Measurements from ENCODE around the gene METTL17. TPM values are rescaled to one million over a fixed set of nuclear protein-coding genes. Genes with fewer than 3 reads are reported as not detected.

The METTL17 gene
- total RNA-seq, 1 experiment from 2014 or later, result 80.5 TPM

GRCh38 chr14:21011136-21011535 is 21.4 kb downstream of the METTL17 start:
- ChIA-PET POLR2A (no interaction called here), CTCF (interaction anchor here (0.5 to 2.5 kb wide), 2 partner anchors 29 to 54 kb away, joined by 3 to 11 read pairs; no protein-coding TSS in a partner anchor)
- intact Hi-C loops (cut with micrococcal nuclease; ENCODE audit: unreplicated experiment), result no loop called here
- Mint-ChIP-seq H3K27ac (ENCODE audit: unreplicated experiment) (no peak overlapping the region), H3K9me3 (ENCODE audit: unreplicated experiment) (no peaks in the 10 kb centered on the region), H3K36me3 (ENCODE audit: insufficient read depth, unreplicated experiment) (no peaks in the 10 kb centered on the region), H3K4me1 (ENCODE audit: low read depth, unreplicated experiment) (peaks cover 15% of the 10 kb centered on the region), H3K27me3 (ENCODE audit: insufficient read depth, unreplicated experiment) (no peaks in the 10 kb centered on the region), H3K4me3 (ENCODE audit: unreplicated experiment) (no peak overlapping the region)
- peaks cover 17% of the 10 kb centered on the region for H3K4me1 ChIP-seq
- no peak overlapping the region for H3K4me3 ChIP-seq (ENCODE audit: low read depth, low read length)
- no peaks in the 10 kb centered on the region for H3K36me3 ChIP-seq (ENCODE audit: control insufficient read depth, insufficient read depth, low read length)
- BruUV-seq (replicated peaks), result no TSS peak
- H3K27me3 ChIP-seq (replicated peaks; ENCODE audit: control insufficient read depth, insufficient read depth, low read length), result no peaks in the 10 kb centered on the region
- DNase-seq, result no peak
- TF ChIP-seq, protein P1, sequence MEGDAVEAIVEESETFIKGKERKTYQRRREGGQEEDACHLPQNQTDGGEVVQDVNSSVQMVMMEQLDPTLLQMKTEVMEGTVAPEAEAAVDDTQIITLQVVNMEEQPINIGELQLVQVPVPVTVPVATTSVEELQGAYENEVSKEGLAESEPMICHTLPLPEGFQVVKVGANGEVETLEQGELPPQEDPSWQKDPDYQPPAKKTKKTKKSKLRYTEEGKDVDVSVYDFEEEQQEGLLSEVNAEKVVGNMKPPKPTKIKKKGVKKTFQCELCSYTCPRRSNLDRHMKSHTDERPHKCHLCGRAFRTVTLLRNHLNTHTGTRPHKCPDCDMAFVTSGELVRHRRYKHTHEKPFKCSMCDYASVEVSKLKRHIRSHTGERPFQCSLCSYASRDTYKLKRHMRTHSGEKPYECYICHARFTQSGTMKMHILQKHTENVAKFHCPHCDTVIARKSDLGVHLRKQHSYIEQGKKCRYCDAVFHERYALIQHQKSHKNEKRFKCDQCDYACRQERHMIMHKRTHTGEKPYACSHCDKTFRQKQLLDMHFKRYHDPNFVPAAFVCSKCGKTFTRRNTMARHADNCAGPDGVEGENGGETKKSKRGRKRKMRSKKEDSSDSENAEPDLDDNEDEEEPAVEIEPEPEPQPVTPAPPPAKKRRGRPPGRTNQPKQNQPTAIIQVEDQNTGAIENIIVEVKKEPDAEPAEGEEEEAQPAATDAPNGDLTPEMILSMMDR (IDR thresholded peaks at IDR 0.05; ENCODE audit: insufficient read depth in 1 of 2, low read depth in 1 of 2, low read length in 1 of 2, severe bottlenecking in 1 of 2, unreplicated experiment in 1 of 2), result no peak
- no peaks in the 10 kb centered on the region for H3K9me3 ChIP-seq

DNA sequence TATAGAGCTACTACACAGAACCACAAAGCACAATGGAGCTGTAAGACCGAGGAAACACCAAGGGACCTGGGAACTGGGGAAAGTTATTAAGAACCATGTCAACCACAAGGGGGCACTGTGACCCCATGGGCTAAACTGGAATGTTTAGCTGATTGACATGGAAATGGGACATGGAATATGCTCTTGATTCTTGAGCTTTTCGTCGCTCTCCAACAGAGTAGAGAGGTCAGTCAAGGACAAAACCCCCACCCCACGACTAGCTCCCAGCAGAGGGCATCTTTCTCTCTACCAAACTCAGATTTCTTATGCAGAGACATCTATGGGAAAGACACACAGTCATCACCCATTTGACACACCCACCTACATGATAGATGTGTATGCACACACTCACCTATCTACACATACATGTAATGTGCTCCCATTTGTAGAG is 25.0 kb downstream of the METTL17 start:
- no peak overlapping the region for H3K4me3 Mint-ChIP-seq (ENCODE audit: unreplicated experiment)
- intact Hi-C loops (cut with micrococcal nuclease; ENCODE audit: unreplicated experiment), result loop anchor here (1.0 to 5.0 kb wide), 4 partner anchors 26 to 90 kb away; partner anchors contain the start of gene RNASE8
- peak; percentile 82 to 90 for DNase-seq
- no peaks in the 10 kb centered on the region for H3K9me3 Mint-ChIP-seq (ENCODE audit: unreplicated experiment)
- no peak overlapping the region for H3K27ac Mint-ChIP-seq (ENCODE audit: unreplicated experiment)
- Histone ChIP-seq H3K9me3 (no peaks in the 10 kb centered on the region), H3K4me3 (ENCODE audit: low read depth, low read length) (no peak overlapping the region), H3K36me3 (ENCODE audit: control insufficient read depth, insufficient read depth, low read length) (no peaks in the 10 kb centered on the region), H3K4me1 (peaks cover 11% of the 10 kb centered on the region), H3K27me3 (replicated peaks; ENCODE audit: control insufficient read depth, insufficient read depth, low read length) (no peaks in the 10 kb centered on the region)
- no peaks in the 10 kb centered on the region for H3K27me3 Mint-ChIP-seq (ENCODE audit: insufficient read depth, unreplicated experiment)
- CTCF ChIA-PET, result interaction anchor here (0.6 to 2.5 kb wide), 35 partner anchors 9 to 307 kb away, joined by 3 to 229 read pairs (median 5); partner anchors contain the start of genes ARHGEF40, NDRG2, RNASE13 and SLC39A2
- H3K4me1 Mint-ChIP-seq (ENCODE audit: low read depth, unreplicated experiment), result peaks cover 7% of the 10 kb centered on the region
- POLR2A ChIA-PET, result interaction anchor here (0.7 to 1.6 kb wide), 2 partner anchors 25 to 56 kb away, joined by 4 to 12 read pairs; no protein-coding TSS in a partner anchor
- peaks cover 7% of the 10 kb centered on the region for H3K36me3 Mint-ChIP-seq (ENCODE audit: insufficient read depth, unreplicated experiment)
- TF ChIP-seq, protein P1 (IDR thresholded peaks at IDR 0.05; ENCODE audit: insufficient read depth in 1 of 2, low read depth in 1 of 2, low read length in 1 of 2, severe bottlenecking in 1 of 2, unreplicated experiment in 1 of 2), result peak; percentile 87 to 89
- no TSS peak for BruUV-seq (replicated peaks)

- no peak for DNase-seq
- ChIA-PET CTCF (interaction anchor here (0.6 to 2.5 kb wide), 31 partner anchors 9 to 240 kb away, joined by 3 to 229 read pairs (median 6); partner anchors contain the start of genes ARHGEF40, NDRG2, RNASE13 and SLC39A2), POLR2A (interaction anchor here (0.7 to 1.6 kb wide), 2 partner anchors 24 to 55 kb away, joined by 4 to 12 read pairs; no protein-coding TSS in a partner anchor)
- TF ChIP-seq, protein P1 (IDR thresholded peaks at IDR 0.05; ENCODE audit: insufficient read depth in 1 of 2, low read depth in 1 of 2, low read length in 1 of 2, severe bottlenecking in 1 of 2, unreplicated experiment in 1 of 2), result no peak
- no peak overlapping the region for H3K27ac Mint-ChIP-seq (ENCODE audit: unreplicated experiment)
- no peak overlapping the region for H3K4me3 Mint-ChIP-seq (ENCODE audit: unreplicated experiment)
- peaks cover 7% of the 10 kb centered on the region for H3K4me1 Mint-ChIP-seq (ENCODE audit: low read depth, unreplicated experiment)
- Histone ChIP-seq H3K27me3 (replicated peaks; ENCODE audit: control insufficient read depth, insufficient read depth, low read length) (no peaks in the 10 kb centered on the region), H3K4me1 (peaks cover 8% of the 10 kb centered on the region), H3K9me3 (no peaks in the 10 kb centered on the region), H3K4me3 (ENCODE audit: low read depth, low read length) (no peak overlapping the region), H3K36me3 (ENCODE audit: control insufficient read depth, insufficient read depth, low read length) (no peaks in the 10 kb centered on the region)
- intact Hi-C loops (cut with micrococcal nuclease; ENCODE audit: unreplicated experiment), result loop anchor here (5.0 kb wide), 1 partner anchor 42 kb away; the partner anchor contains the start of gene RNASE8
- H3K9me3 Mint-ChIP-seq (ENCODE audit: unreplicated experiment), result no peaks in the 10 kb centered on the region
- no peaks in the 10 kb centered on the region for H3K27me3 Mint-ChIP-seq (ENCODE audit: insufficient read depth, unreplicated experiment)
- BruUV-seq (replicated peaks), result no TSS peak
- peaks cover 7% of the 10 kb centered on the region for H3K36me3 Mint-ChIP-seq (ENCODE audit: insufficient read depth, unreplicated experiment)
Measured at GRCh38 chr14:21015312-21015711, 25.5 kb downstream of the METTL17 start.

All from Caco-2 (cell line).